GM12891 (cell line): ENCODE data around the gene THSD4.

Experiments used
- POLR2A ChIP-seq: IDR thresholded peaks from 2 replicates; pipeline ENCODE4 v1.6.1; 2011; ENCODE audit warnings: low read depth, low read length, control low read depth
- TAF1 ChIP-seq: IDR thresholded peaks from 2 replicates; pipeline ENCODE4 v1.6.1; 2011; ENCODE audit warnings: low read depth, low read length, control low read depth

DNA sequence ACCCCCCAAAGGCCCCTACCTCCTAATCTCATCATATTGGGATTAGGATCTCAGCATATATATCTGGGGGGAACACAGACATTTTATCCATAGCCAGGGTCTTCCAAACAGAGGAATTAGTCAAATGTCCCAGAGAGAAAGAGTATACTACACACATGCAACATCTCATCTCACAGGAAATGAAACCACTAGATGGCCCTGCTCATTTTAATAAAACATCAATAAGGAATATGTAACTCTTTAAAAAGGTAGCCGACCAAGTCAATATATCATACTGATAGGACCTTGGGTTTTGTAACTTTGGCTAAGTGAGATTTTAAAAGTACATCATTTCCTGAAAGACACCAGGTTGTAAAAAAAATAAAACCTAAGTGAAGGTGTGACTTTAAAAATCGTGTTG lies 45.6 kb upstream of the THSD4 start:
- TF ChIP-seq POLR2A (no peak), TAF1 (no peak)
